Cardiac fibroblast (primary cell): ENCODE data around the gene CD79A.

Source experiments
- DNase-seq, 2 donors: peaks; one replicate each; pipeline versions ENCODE4 v3.0.0 to v3.0.0-alpha.2; 2010; ENCODE audit warnings: low read depth in 2 of 2
- H3K4me3 ChIP-seq, 2 donors: replicated peaks in 1 of 2; 1 replicate in 1 of 2; 2 replicates in 1 of 2; pipeline ENCODE4 v1.5.1; 2011; ENCODE audit warnings: low read depth in 2 of 2, low read length in 2 of 2, mild to moderate bottlenecking in 2 of 2, moderate library complexity in 1 of 2
- CTCF ChIP-seq: IDR thresholded peaks from one replicate; pipeline ENCODE4 v1.5.1; 2011; ENCODE audit warnings: low read depth, mild to moderate bottlenecking, low read length, inconsistent platforms

The CD79A gene

GRCh38 chr19:41876847-41877832, at the start of gene CD79A:
TSS of gene CD79A (plus strand) at chr19:41877279. CDS start at chr19:41877305, 26 bp downstream.
- no peak for TF ChIP-seq CTCF
- H3K4me3 ChIP-seq = no peak within 1 kb of the TSS
- DNase-seq = no peak

- TF ChIP-seq CTCF = no peak
Observed at GRCh38 chr19:41837981-41838708, 38.9 kb upstream of the CD79A start.

GRCh38 chr19:41839211-41839610, 37.9 kb upstream of the CD79A start:
- no peak for TF ChIP-seq CTCF
- H3K4me3 ChIP-seq = no peak overlapping the region
- no peak for DNase-seq

More at GRCh38 chr19:41837981-41838708, 38.9 kb upstream of the CD79A start:
- no peak overlapping the region for H3K4me3 ChIP-seq
- no peak for DNase-seq

- DNase-seq = no peak
- no peak for TF ChIP-seq CTCF
- no peak overlapping the region for H3K4me3 ChIP-seq
Observed at GRCh38 chr19:41843371-41843770, 33.7 kb upstream of the CD79A start.

- no peak for DNase-seq
- no peak for TF ChIP-seq CTCF
Observed at GRCh38 chr19:41844601-41845000, 32.5 kb upstream of the CD79A start, which contains the start of gene LYPD4. TSS of gene LYPD4 (minus strand) at chr19:41844683. CDS start at chr19:41839285, 5,398 bp downstream.

GRCh38 chr19:41845001-41845050, 32.3 kb upstream of the CD79A start, which contains the start of gene DMRTC2:
TSS of gene DMRTC2 (plus strand) at chr19:41845042. CDS start at chr19:41847429, 2,387 bp downstream.
- no peak for DNase-seq

More at GRCh38 chr19:41844601-41845000, 32.5 kb upstream of the CD79A start, which contains the start of gene LYPD4:
- no peak within 1 kb of the TSS for H3K4me3 ChIP-seq

More at GRCh38 chr19:41845001-41845050, 32.3 kb upstream of the CD79A start, which contains the start of gene DMRTC2:
- no peak within 1 kb of the TSS for H3K4me3 ChIP-seq
- TF ChIP-seq CTCF = no peak
